Muscle of arm (tissue), 12 donors: ENCODE data around the gene DDX21. TPM values are rescaled to one million over a fixed set of nuclear protein-coding genes. Genes with fewer than 3 reads are reported as not detected.
"Not testable (repeated sequence)": the region's sequence is repeated elsewhere in the genome, so short reads cannot be mapped to it uniquely, and the experiment has no call there.

Experiments
- DNase-seq: peaks from one replicate; pipeline ENCODE4 v3.0.0-alpha.2; 2013
- polyA plus RNA-seq, 12 donors: library from polyadenylated mRNA; unstranded; fragments of 120-200 nt; gene quantifications; one replicate each; pipeline ENCODE4 v1.2.1, GENCODE V29; 2013; ENCODE audit not compliant: insufficient read length in 12 of 12

DDX21 gene
- polyA plus RNA-seq, 12 donors, result 40.9 to 86.8 (median 47.8) TPM

DNA sequence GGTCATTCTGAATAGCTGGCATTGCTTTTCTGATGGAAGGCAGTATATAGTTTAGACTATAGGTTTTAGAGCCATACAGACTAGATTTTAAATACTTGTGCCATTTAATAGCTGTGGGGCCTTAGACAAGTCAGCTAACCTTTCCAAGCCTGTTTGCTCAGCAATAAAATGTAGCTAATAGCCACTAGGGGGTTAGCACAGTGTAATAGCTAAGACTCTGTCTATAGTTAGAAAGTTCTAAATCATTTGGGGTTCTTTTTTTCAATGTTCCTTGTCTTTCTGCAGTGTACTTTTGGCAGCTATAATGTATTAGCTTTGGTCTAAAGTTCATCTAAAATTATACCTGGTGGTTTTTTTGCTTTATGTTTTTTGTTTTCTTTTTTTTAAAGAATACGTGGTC, 25.1 kb downstream of the DDX21 start:
- DNase-seq, result no peak

DNA sequence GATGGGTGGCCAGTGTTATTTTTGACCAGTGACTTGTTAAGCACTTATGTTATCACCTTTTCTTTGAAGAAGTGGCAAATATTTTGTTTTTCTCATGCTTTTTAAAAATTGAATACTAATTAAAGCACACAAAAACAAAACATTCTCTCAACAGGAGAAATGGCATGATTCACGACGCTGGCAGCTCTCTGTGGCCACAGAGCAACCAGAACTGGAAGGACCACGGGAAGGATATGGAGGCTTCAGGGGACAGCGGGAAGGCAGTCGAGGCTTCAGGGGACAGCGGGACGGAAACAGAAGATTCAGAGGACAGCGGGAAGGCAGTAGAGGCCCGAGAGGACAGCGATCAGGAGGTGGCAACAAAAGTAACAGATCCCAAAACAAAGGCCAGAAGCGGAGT, 26.4 kb downstream of the DDX21 start:
- no peak for DNase-seq

DNA sequence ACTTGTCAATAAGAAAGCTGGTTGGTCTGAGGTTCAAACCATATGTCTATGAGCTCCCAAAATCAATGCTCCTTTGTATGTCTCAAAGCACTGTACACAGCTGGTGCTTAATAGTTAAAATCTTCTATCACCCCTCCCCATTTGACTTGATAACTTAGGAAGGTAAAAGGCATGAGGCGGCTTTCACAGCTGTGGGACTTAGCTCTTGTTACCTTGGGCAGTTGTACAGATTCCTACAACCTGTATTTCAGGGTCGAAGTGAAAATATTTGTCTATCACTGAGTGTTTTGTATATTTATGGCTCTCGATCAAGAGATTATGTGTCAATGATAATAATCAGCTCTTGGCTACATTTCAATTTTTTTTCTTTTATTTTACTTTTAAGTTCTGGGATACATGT, 31.6 kb downstream of the DDX21 start:
- DNase-seq, result no peak

- peak; percentile 97 for DNase-seq
These were observed 32.8 kb downstream of the DDX21 start, which contains the start of gene KIFBP for GRCh38 chr10:68988530-68989316. Gene KIFBP, plus strand, starts transcription at chr10:68988803. Its CDS starts 30 bp downstream, at chr10:68988833.

- peak; percentile 32 for DNase-seq
These were observed 33.5 kb downstream of the DDX21 start for GRCh38 chr10:68989317-68989990.

DNA sequence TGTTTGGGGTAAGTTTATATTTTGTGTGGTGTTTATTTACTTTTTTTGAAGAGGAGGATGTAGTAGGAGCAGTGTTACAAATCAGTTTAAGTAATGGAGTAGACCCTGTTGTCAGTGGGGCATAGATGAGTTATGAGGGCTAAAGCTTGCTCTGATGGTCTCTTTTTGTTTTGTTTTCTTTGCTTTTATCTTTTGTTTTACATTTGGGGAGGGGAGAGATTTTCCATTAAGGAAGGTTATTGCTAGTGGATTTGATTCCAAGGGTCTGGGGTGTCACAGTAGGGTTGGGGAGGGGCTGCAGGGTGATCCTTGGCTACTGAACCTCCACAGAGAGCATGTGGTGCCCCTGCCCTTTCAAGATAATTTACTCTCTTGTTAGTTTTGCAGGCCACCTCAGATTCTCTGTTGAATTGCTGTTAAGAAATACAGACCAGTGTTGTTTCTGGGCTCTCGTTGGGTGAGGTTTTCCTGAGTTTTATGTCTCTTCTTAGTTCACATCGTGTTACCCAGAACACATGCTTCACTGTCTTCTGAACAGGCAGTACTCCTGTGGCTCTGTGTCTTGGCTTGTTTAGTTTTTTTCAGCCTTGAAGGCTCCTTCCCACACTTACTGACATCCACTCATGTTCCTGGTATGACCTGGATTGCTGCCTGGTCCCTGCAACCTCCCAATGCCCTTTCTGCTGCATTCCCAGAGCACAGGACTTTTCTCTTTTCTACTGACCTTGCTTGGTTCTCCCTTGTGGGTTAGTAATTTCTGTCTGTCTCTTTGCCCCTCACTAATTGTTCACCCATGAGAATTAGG, 36.9 kb downstream of the DDX21 start:
- no peak for DNase-seq

DNA sequence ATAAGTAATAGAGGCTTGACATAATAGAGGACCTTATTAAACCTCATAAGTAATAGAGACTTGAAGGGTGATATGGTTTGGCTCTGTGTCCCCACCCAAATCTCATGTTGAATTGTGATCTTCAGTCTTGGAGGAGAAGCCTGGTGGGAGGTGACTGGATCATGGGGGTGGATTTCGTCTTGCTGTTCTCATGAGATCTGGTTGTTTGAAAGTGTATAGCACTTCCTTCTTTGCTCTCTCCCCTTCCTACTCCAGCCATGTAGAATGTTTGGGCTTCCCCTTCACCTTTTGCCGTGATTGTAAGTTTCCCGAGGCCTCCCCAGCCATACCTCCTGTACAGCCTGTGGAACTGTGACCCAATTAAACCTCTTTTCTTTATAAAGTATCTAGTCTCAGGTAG, 41.2 kb downstream of the DDX21 start:
- DNase-seq, result no peak

DNA sequence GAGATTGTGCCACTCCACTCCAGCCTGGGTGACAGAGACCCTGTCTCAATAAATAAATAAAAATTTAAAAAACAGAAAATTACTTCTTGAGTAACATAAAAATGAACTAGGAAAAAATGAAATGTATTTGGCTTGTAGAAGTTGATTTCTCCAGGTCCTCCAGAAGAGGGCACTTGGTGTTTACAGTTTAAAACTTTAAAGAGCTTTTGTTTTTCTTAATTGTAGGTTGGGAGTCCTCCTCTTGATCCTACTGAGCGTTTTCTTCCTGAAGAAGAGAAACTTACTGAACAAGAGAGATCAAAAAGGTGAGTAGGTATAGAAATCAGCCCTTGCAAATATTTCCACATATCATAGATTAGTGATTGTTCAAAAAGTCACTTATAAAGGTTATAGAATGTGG, 48.9 kb downstream of the DDX21 start:
- peak; percentile 8 for DNase-seq

GRCh38 chr10:69005704-69006485, 49.9 kb downstream of the DDX21 start:
- DNase-seq, result no peak

DNA sequence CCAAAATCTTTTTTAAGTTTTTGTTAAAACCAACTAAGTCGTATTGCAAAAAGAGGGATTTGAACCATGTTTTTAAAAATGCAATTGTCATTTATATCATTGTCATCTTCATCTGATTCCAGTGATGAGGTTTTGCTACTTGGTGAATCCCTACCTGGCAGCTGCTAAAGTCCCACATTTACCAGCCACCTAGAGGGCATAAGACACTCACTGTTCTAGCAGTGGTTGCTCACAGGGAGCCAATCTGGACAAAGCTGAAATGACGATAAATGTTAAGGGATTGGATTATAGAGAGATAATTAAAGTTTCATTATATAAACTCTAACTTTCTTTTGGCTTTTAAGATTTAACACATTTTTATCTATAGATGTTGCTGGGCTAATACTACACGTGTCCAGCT, 51.3 kb downstream of the DDX21 start:
- no peak for DNase-seq

DNA sequence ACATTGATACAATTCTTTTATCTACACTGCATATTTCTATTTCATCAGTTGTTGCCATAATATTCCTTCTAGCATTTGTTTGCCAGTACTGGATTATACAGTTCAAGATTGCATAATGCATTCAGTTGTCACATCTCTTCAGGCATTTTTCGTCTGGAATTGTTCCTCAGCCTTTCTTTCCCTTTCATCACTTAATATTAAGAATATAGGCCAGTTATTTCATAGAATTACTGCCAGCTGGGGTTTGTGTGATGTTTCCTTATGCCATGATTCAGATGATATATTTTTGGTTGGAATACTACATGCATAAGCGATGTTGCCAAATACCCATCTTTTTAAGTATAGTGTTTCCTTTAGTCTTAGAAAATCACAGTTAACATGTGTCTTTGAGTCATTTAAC, 53.4 kb downstream of the DDX21 start:
- DNase-seq, result no peak

DNA sequence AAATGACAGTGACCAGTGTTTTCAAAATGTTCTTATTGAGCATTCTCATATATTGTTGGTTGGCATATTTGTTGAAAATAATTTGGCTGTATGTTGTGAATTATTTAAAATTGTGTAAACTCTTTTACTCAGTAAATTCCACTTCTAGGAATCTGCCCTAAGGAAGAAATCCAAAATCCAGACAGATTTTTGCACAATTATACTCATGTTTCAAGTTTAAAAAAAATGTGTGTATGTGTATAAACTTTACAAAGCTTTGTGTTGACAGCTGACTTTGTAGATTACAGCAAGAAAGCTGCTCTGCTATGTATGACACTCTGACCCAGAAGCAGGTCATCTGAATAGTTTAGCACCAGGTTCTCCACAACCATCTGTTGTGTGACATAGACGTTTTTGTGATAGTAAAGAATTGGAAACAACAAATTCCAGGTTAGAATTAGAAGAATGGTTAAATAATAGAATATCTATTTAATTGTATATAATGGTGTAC, 54.2 kb downstream of the DDX21 start:
- no peak for DNase-seq

DNA sequence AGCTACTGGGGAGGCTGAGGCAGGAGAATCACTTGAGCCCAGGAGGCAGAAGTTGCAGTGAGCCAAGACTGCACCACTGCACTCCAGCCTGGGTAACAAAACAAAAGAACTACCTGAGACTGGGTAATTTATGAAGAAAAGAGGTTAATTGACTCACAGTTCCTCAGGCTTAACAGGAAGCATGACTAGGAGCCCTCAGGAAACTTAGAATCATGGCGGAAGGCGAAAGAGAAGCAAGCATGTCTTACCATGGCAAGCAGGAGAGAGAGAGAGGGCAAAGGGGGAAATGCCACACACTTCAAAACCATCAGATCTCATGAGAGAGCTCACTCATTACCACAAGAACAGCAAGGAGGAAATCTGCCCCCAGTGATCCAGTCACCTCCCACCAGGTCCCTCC, 56.8 kb downstream of the DDX21 start:
- DNase-seq, result not testable (repeated sequence)

DNA sequence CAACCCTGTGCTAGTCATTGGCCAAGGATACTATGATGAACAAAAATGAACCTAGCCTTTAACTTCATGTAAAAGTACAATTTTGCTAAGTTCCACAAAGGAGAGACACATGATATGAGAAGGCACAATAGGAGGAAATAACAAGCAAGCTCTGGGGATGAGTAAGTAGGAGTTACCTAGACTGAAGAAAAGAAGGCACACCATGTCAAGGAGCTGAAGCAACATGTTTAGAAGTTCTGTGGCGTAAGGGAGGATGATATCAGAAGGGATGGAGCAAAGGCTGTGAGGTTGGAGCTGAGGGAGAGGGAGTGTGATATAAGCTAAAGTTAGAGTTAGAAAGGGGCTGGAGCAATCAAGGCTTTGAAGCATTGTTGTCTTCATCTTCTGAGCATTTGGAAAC, 58.2 kb downstream of the DDX21 start:
- no peak for DNase-seq

GRCh38 chr10:69018613-69019012, 62.6 kb downstream of the DDX21 start:
- DNase-seq, result no peak

- no peak for DNase-seq
These were observed 66.6 kb downstream of the DDX21 start for GRCh38 chr10:69022611-69023010.

GRCh38 chr10:69025370-69025896, 69.5 kb downstream of the DDX21 start:
- no peak for DNase-seq

DNA sequence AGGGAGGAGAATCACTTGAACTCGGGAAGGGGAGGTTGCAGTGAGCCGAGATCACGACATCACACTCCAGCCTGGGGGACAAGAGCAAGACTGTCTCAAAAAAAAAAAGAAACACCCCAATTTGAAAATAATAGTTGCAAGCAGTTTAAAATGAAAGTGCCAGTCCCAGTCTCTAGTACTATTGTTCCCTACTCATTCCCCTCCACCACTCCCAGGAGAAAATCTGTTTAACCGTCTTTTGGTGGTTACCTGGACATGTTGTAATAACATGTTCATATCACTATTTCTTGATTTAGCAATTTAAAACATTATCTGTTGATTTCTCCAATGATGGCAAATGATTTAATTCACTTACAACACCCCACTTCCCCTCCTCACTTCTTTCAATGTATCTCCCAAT, 77.3 kb downstream of the DDX21 start:
- DNase-seq, result no peak
